HCT116 (cell line): ENCODE measurements around the gene LRRFIP2. TPM values are rescaled to one million over a fixed set of nuclear protein-coding genes. Genes with fewer than 3 reads are reported as not detected.

ENCODE experiments used
- ATAC-seq: fragments of 200-7000 bp; cut with Tn5 transposase; 2 replicates; pipeline ENCODE4 v1.9.1; 2020; ENCODE audit warnings: mild to moderate bottlenecking, moderate library complexity
- BruUV-seq: library from RNA; stranded (reverse); fragments of 400-500 nt; replicated peaks from 2 replicates; lab custom pipeline; 2021; lab: Mats Ljungman, UMichigan
- CTCF ChIA-PET: fragments of 300-600 bp; sonication (Branson Sonifier 250); formaldehyde crosslinking; loops from one replicate; lab custom pipeline; 2021; ENCODE audit warnings: antibody characterized with exemption; lab: Charles Lee
- POLR2A ChIA-PET: fragments of 300-600, 350-600 bp; sonication (Branson Sonifier 250); formaldehyde crosslinking; loops from one replicate; lab custom pipeline; 2021; ENCODE audit warnings: antibody characterized with exemption; lab: Charles Lee
- RAD21 ChIA-PET, 2 experiments: fragments of 300-600 bp; sonication (Branson Sonifier 250); formaldehyde crosslinking; loops; one replicate each; lab custom pipeline; 2023; ENCODE audit warnings: low total read pairs in 2 of 2; ENCODE audit not compliant: uncharacterized antibody in 2 of 2, unreplicated experiment in 2 of 2, low non-redundant PET in 1 of 2; lab: Charles Lee
- DNase-seq: peaks from one replicate; pipeline ENCODE4 v3.0.0-alpha.2; 2010; ENCODE audit warnings: low read depth, low spot score
- H2AFZ ChIP-seq: fragments of 200-600 bp; shearing (Covaris generic), sonication (generic); 2 replicates; pipeline ENCODE4 v1.6.1; 2017; ENCODE audit warnings: low read depth, mixed run types, mixed read lengths, antibody characterized with exemption, low read length; ENCODE audit not compliant: poor library complexity, severe bottlenecking
- H3K27ac ChIP-seq: 2 replicates; pipeline ENCODE4 v1.5.1; 2012; ENCODE audit warnings: low read depth, low read length
- H3K27me3 ChIP-seq: fragments of 200-600 bp; sonication (generic); 2 replicates; pipeline ENCODE4 v1.6.1; 2016; ENCODE audit warnings: mixed run types, low read length, mixed read lengths; ENCODE audit not compliant: insufficient read depth
- H3K36me3 ChIP-seq, 2 experiments: fragments of 200-500 bp in 1 of 2; fragments of 200-600 bp in 1 of 2; sonication (Bioruptor generic) in 1 of 2; sonication (generic) in 1 of 2; 2 replicates each; pipeline versions ENCODE4 v1.5.1 to v1.6.1; 2014 to 2016; ENCODE audit warnings: low read length in 2 of 2, inconsistent platforms in 1 of 2, mixed read lengths in 1 of 2, mixed run types in 1 of 2; ENCODE audit not compliant: insufficient read depth in 2 of 2, control insufficient read depth in 1 of 2
- H3K4me1 ChIP-seq, 2 experiments: fragments of 200-600 bp in 1 of 2; sonication (generic) in 1 of 2; 2 replicates each; pipeline versions ENCODE4 v1.5.1 to v1.6.1; 2012 to 2017; ENCODE audit warnings: low read length in 2 of 2, inconsistent platforms in 1 of 2, mild to moderate bottlenecking in 1 of 2, mixed read lengths in 1 of 2, mixed run types in 1 of 2, moderate library complexity in 1 of 2; ENCODE audit not compliant: insufficient read depth in 2 of 2, control insufficient read depth in 1 of 2
- H3K4me2 ChIP-seq: fragments of 200-600 bp; sonication (generic); 2 replicates; pipeline ENCODE4 v1.6.1; 2017; ENCODE audit warnings: mixed run types, low read length, mixed read lengths
- H3K4me3 ChIP-seq, 2 experiments: fragments of 200-600 bp in 1 of 2; sonication (generic) in 1 of 2; replicated peaks in 1 of 2; 2 replicates each; pipeline ENCODE4 v1.5.1; 2011 to 2016; ENCODE audit warnings: low read length in 2 of 2, control low read depth in 1 of 2, low read depth in 1 of 2, mild to moderate bottlenecking in 1 of 2, mixed read lengths in 1 of 2, mixed run types in 1 of 2
- H3K79me2 ChIP-seq: fragments of 200-600 bp; sonication (generic); 2 replicates; pipeline ENCODE4 v1.6.1; 2017; ENCODE audit warnings: mild to moderate bottlenecking, mixed run types, low read length, moderate library complexity, mixed read lengths; ENCODE audit not compliant: insufficient read depth
- H3K9ac ChIP-seq: fragments of 200-600 bp; sonication (generic); 2 replicates; pipeline ENCODE4 v1.6.1; 2016; ENCODE audit warnings: low read length, mixed read lengths
- H3K9me2 ChIP-seq: fragments of 200-600 bp; sonication (generic), shearing (Covaris generic); 2 replicates; pipeline ENCODE4 v1.6.1; 2017; ENCODE audit warnings: mixed run types, mild to moderate bottlenecking, moderate library complexity; ENCODE audit not compliant: insufficient read depth
- H3K9me3 ChIP-seq, 2 experiments: fragments of 200-500 bp in 1 of 2; fragments of 200-600 bp in 1 of 2; sonication (Bioruptor generic) in 1 of 2; sonication (generic) in 1 of 2; 2 replicates each; pipeline ENCODE4 v1.6.1; 2014 to 2017; ENCODE audit warnings: low read length in 2 of 2, mixed read lengths in 2 of 2, inconsistent platforms in 1 of 2, low read depth in 1 of 2, mild to moderate bottlenecking in 1 of 2, mixed run types in 1 of 2, moderate library complexity in 1 of 2; ENCODE audit not compliant: control insufficient read depth in 1 of 2, insufficient read depth in 1 of 2
- H4K20me1 ChIP-seq: fragments of 200-600 bp; sonication (generic), shearing (Covaris generic); 2 replicates; pipeline ENCODE4 v1.6.1; 2017; ENCODE audit warnings: mixed run types, mild to moderate bottlenecking, moderate library complexity; ENCODE audit not compliant: insufficient read depth
- CBX3 ChIP-seq: IDR thresholded peaks from 2 replicates; pipeline ENCODE4 v1.6.1; 2012; ENCODE audit warnings: low read depth
- EGR1 ChIP-seq: IDR thresholded peaks from 2 replicates; pipeline ENCODE4 v1.6.1; 2012; ENCODE audit warnings: low read depth
- FOSL1 ChIP-seq: IDR thresholded peaks from 2 replicates; pipeline ENCODE4 v1.6.1; 2012; ENCODE audit warnings: low read depth
- POLR2A ChIP-seq: IDR thresholded peaks from 2 replicates; pipeline ENCODE4 v1.7.0; 2011; ENCODE audit warnings: borderline replicate concordance; ENCODE audit not compliant: insufficient read depth, insufficient read length; ENCODE audit errors: extremely low read depth
- POLR2AphosphoS5 ChIP-seq: IDR thresholded peaks from 2 replicates; pipeline ENCODE4 v1.6.1; 2011; ENCODE audit warnings: mild to moderate bottlenecking, low read depth, low read length, moderate library complexity
- RAD21 ChIP-seq: IDR thresholded peaks from 2 replicates; pipeline ENCODE4 v1.6.1; 2012; ENCODE audit warnings: low read depth, mild to moderate bottlenecking
- SIN3A ChIP-seq: IDR thresholded peaks from 2 replicates; pipeline ENCODE4 v1.6.1; 2012; ENCODE audit warnings: low read depth
- SP1 ChIP-seq: IDR thresholded peaks from 2 replicates; pipeline ENCODE4 v1.6.1; 2012; ENCODE audit warnings: low read depth
- ZNF274 ChIP-seq: fragments of 200-500 bp; sonication (Bioruptor generic); IDR thresholded peaks from 2 replicates; pipeline ENCODE4 v1.6.1; 2014; ENCODE audit warnings: mild to moderate bottlenecking, low read depth, low read length, inconsistent platforms
- intact Hi-C: fragments of 100-400 bp; cut with micrococcal nuclease; formaldehyde crosslinking; loops from 2 replicates; pipeline ENCODE4 v1.10.0; 2022
- total RNA-seq: library from RNA; stranded (reverse); gene quantifications from one replicate; pipeline ENCODE4 v1.2.1, GENCODE V29; 2021; ENCODE audit not compliant: unreplicated experiment
- TF ChIP-seq, protein P1 (sequence below): IDR thresholded peaks from 2 replicates; pipeline ENCODE4 v1.6.1; 2011; ENCODE audit warnings: mild to moderate bottlenecking, low read length, moderate library complexity; ENCODE audit not compliant: insufficient replicate concordance; ENCODE audit errors: extremely low read depth
- TF ChIP-seq, protein P2 (sequence below): IDR thresholded peaks from 2 replicates; pipeline ENCODE4 v1.6.1; 2012; ENCODE audit warnings: low read depth
- TF ChIP-seq, protein P3 (sequence below): IDR thresholded peaks from 2 replicates; pipeline ENCODE4 v1.6.1; 2012
- TF ChIP-seq, protein P4 (sequence below), 3 experiments: fragments of 200-600 bp in 1 of 3; sonication (generic) in 1 of 3; IDR thresholded peaks in 2 of 3; conservative IDR thresholded peaks in 1 of 3; 2 replicates each; pipeline ENCODE4 v1.5.1; 2012 to 2017; ENCODE audit warnings: low read depth in 2 of 3, low read length in 2 of 3, antibody characterized with exemption in 1 of 3, borderline replicate concordance in 1 of 3, control low read depth in 1 of 3, mild to moderate bottlenecking in 1 of 3, mixed read lengths in 1 of 3, mixed run types in 1 of 3, moderate library complexity in 1 of 3; ENCODE audit not compliant: insufficient read depth in 1 of 3

Gene LRRFIP2
- total RNA-seq, 1 experiment from 2014 or later = 27.0 TPM

DNA sequence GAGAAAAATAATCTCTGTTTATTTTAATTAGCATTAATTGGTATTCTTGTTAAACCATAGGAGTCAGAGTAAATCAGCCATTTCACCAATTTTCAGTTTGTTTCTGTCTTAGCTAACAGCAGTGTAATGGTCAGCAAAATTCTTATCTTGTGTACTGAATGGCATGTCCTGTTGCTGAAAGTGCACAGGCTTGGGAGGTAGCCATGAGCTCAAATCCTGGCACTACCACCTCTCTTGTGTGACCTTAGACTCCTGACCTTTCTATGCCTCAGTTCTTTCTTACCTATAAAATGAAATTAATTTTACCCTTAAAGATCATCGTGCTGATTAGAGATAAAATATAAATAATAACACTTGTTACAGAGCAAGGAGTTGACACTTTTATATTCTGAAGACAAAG is 145.3 kb downstream of the LRRFIP2 start:
- BruUV-seq = no TSS peak
- Histone ChIP-seq H3K79me2 (peaks cover 3% of the 10 kb centered on the region; the same call in 1 of the 2 replicates), H3K4me1 (no peaks in the 10 kb centered on the region), H3K36me3 (peaks cover 19 to 45% of the 10 kb centered on the region in 2 experiments), H3K9me2 (no peaks in the 10 kb centered on the region), H3K4me2 (no peak overlapping the region), H3K27me3 (no peaks in the 10 kb centered on the region), H4K20me1 (no peaks in the 10 kb centered on the region; the same call in 1 of the 2 replicates), H3K4me3 (no peak overlapping the region), H3K9ac (no peak overlapping the region), H3K27ac (no peak overlapping the region), H3K9me3 (no peaks in the 10 kb centered on the region), H2AFZ (no peak overlapping the region)
- intact Hi-C loops = no loop called here
- ATAC-seq = no peak
- CTCF ChIA-PET = no interaction called here
- DNase-seq = no peak
- TF ChIP-seq POLR2A = no peak
- no peak for TF ChIP-seq FOSL1
- TF ChIP-seq ZNF274 = no peak
- no peak for TF ChIP-seq CBX3
- TF ChIP-seq SP1 = no peak
- TF ChIP-seq POLR2AphosphoS5 = no peak
- no peak for TF ChIP-seq SIN3A
- no peak for TF ChIP-seq EGR1
- TF ChIP-seq RAD21 = no peak
- TF ChIP-seq, protein P1, sequence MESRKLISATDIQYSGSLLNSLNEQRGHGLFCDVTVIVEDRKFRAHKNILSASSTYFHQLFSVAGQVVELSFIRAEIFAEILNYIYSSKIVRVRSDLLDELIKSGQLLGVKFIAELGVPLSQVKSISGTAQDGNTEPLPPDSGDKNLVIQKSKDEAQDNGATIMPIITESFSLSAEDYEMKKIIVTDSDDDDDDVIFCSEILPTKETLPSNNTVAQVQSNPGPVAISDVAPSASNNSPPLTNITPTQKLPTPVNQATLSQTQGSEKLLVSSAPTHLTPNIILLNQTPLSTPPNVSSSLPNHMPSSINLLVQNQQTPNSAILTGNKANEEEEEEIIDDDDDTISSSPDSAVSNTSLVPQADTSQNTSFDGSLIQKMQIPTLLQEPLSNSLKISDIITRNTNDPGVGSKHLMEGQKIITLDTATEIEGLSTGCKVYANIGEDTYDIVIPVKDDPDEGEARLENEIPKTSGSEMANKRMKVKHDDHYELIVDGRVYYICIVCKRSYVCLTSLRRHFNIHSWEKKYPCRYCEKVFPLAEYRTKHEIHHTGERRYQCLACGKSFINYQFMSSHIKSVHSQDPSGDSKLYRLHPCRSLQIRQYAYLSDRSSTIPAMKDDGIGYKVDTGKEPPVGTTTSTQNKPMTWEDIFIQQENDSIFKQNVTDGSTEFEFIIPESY = no peak
- TF ChIP-seq, protein P2, sequence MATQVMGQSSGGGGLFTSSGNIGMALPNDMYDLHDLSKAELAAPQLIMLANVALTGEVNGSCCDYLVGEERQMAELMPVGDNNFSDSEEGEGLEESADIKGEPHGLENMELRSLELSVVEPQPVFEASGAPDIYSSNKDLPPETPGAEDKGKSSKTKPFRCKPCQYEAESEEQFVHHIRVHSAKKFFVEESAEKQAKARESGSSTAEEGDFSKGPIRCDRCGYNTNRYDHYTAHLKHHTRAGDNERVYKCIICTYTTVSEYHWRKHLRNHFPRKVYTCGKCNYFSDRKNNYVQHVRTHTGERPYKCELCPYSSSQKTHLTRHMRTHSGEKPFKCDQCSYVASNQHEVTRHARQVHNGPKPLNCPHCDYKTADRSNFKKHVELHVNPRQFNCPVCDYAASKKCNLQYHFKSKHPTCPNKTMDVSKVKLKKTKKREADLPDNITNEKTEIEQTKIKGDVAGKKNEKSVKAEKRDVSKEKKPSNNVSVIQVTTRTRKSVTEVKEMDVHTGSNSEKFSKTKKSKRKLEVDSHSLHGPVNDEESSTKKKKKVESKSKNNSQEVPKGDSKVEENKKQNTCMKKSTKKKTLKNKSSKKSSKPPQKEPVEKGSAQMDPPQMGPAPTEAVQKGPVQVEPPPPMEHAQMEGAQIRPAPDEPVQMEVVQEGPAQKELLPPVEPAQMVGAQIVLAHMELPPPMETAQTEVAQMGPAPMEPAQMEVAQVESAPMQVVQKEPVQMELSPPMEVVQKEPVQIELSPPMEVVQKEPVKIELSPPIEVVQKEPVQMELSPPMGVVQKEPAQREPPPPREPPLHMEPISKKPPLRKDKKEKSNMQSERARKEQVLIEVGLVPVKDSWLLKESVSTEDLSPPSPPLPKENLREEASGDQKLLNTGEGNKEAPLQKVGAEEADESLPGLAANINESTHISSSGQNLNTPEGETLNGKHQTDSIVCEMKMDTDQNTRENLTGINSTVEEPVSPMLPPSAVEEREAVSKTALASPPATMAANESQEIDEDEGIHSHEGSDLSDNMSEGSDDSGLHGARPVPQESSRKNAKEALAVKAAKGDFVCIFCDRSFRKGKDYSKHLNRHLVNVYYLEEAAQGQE = no peak
- TF ChIP-seq, protein P3, sequence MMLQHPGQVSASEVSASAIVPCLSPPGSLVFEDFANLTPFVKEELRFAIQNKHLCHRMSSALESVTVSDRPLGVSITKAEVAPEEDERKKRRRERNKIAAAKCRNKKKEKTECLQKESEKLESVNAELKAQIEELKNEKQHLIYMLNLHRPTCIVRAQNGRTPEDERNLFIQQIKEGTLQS = no peak
- TF ChIP-seq, protein P4, sequence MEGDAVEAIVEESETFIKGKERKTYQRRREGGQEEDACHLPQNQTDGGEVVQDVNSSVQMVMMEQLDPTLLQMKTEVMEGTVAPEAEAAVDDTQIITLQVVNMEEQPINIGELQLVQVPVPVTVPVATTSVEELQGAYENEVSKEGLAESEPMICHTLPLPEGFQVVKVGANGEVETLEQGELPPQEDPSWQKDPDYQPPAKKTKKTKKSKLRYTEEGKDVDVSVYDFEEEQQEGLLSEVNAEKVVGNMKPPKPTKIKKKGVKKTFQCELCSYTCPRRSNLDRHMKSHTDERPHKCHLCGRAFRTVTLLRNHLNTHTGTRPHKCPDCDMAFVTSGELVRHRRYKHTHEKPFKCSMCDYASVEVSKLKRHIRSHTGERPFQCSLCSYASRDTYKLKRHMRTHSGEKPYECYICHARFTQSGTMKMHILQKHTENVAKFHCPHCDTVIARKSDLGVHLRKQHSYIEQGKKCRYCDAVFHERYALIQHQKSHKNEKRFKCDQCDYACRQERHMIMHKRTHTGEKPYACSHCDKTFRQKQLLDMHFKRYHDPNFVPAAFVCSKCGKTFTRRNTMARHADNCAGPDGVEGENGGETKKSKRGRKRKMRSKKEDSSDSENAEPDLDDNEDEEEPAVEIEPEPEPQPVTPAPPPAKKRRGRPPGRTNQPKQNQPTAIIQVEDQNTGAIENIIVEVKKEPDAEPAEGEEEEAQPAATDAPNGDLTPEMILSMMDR (IDR thresholded peaks at IDR 0.05 in 2 of 3, conservative IDR thresholded peaks at IDR 0.05 in 1 of 3; ENCODE audit: borderline replicate concordance in 1 of 3, insufficient read depth in 1 of 3, low read depth in 2 of 3, low read length in 2 of 3) = no peak
- RAD21 ChIA-PET = no interaction called here
- POLR2A ChIA-PET = no interaction called here
